ENCODE results near the gene IL2RA.

GRCh38 chr10:6092731-6093130 is 30.6 kb upstream of the IL2RA start:
- no peak for TF ChIP-seq POLR2A (IDR thresholded peaks at IDR 0.05)
- no peak for TF ChIP-seq CTCF (IDR thresholded peaks at IDR 0.05)
- TF ChIP-seq EP300 (IDR thresholded peaks at IDR 0.05), result no peak
- no peak for TF ChIP-seq POLR2AphosphoS5 (IDR thresholded peaks at IDR 0.05)

All from upper lobe of left lung (tissue), 4 donors.